GM10248 (cell line): ENCODE measurements around the gene NAALAD2.
A peak's percentile ranks its signal among the peaks of the same experiment; 100 is the strongest.

ENCODE experiments used
- CTCF ChIA-PET: fragments of 300-600 bp; sonication (Branson Sonifier 250); formaldehyde crosslinking; extraction: SDS; loops from one replicate; lab custom pipeline; 2021; ENCODE audit warnings: antibody characterized with exemption; lab: Yijun Ruan, JAX
- POLR2A ChIA-PET: fragments of 350-650 bp; sonication (Branson Sonifier 250); formaldehyde crosslinking; extraction: SDS; loops from one replicate; lab custom pipeline; 2020; ENCODE audit warnings: antibody characterized with exemption; lab: Yijun Ruan, JAX
- DNase-seq: peaks from one replicate; pipeline ENCODE4 v3.0.0; 2012; ENCODE audit errors: extremely low spot score
- TF ChIP-seq, protein P1 (sequence below): IDR thresholded peaks from 2 replicates; pipeline ENCODE4 v1.5.1; 2012; ENCODE audit warnings: mild to moderate bottlenecking, low read depth; ENCODE audit errors: extremely low read depth, missing control alignments, control extremely low read depth

NAALAD2 gene

GRCh38 chr11:90208857-90209256 lies 74.4 kb downstream of the NAALAD2 start:
- TF ChIP-seq, protein P1, sequence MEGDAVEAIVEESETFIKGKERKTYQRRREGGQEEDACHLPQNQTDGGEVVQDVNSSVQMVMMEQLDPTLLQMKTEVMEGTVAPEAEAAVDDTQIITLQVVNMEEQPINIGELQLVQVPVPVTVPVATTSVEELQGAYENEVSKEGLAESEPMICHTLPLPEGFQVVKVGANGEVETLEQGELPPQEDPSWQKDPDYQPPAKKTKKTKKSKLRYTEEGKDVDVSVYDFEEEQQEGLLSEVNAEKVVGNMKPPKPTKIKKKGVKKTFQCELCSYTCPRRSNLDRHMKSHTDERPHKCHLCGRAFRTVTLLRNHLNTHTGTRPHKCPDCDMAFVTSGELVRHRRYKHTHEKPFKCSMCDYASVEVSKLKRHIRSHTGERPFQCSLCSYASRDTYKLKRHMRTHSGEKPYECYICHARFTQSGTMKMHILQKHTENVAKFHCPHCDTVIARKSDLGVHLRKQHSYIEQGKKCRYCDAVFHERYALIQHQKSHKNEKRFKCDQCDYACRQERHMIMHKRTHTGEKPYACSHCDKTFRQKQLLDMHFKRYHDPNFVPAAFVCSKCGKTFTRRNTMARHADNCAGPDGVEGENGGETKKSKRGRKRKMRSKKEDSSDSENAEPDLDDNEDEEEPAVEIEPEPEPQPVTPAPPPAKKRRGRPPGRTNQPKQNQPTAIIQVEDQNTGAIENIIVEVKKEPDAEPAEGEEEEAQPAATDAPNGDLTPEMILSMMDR, result no peak
- CTCF ChIA-PET, result interaction anchor here (1.2 kb wide), 1 partner anchor 12 kb away, joined by 4 read pairs; no protein-coding TSS in a partner anchor
- POLR2A ChIA-PET, result no interaction called here
- DNase-seq, result no peak

DNA sequence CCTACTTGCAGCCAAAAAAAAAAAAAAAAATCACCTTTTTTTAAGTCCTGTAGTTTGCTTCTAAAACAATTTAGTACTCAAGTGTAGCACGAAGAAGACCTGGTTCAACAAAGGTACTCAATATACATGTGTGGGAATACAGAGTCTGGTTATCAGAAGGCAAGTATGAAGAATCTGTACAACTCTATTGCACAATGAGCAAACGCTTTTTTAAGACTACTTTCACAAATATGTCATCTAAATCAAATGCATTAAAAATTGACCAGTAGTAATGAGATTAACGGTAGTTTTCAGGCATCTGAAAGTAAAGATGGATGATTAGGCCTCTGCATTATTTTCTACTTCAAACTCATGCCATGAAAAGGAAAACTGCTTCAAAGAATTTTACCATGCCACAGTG lies 78.9 kb downstream of the NAALAD2 start:
- ChIA-PET POLR2A (no interaction called here), CTCF (interaction anchor here (2.2 kb wide), 1 partner anchor 9 kb away, joined by 30 read pairs; no protein-coding TSS in a partner anchor)
- TF ChIP-seq, protein P1, result no peak
- no peak for DNase-seq

- ChIA-PET POLR2A (no interaction called here), CTCF (no interaction called here)
- TF ChIP-seq, protein P1, result no peak
- no peak for DNase-seq
Observed at GRCh38 chr11:90216611-90217010, 82.1 kb downstream of the NAALAD2 start.

DNA sequence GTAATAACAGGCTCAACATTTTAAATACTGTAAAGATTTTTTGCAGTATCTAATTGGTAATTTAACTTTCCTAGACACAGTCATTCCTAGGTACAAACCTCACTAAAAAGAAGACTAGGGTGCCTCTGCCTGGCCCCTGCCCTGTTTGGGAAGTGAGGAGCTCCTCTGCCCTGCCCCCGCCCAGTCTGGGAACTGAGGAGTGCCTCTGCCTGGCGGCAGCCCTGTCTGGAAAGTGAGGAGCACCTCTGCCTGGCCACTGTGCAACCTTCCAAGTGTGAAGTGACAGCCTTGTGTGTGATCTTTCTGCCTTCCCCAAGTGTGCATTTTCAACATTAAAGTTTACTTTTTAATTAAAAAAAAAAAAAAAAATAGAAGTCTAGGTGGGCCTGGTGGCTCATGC lies 84.1 kb downstream of the NAALAD2 start:
- TF ChIP-seq, protein P1, result no peak
- ChIA-PET CTCF (interaction anchor here (4.4 kb wide), 1 partner anchor 14 kb away, joined by 24 read pairs; no protein-coding TSS in a partner anchor), POLR2A (interaction anchor here (0.6 kb wide), 1 partner anchor 1889 kb away, joined by 3 read pairs; no protein-coding TSS in a partner anchor)
- no peak for DNase-seq

DNA sequence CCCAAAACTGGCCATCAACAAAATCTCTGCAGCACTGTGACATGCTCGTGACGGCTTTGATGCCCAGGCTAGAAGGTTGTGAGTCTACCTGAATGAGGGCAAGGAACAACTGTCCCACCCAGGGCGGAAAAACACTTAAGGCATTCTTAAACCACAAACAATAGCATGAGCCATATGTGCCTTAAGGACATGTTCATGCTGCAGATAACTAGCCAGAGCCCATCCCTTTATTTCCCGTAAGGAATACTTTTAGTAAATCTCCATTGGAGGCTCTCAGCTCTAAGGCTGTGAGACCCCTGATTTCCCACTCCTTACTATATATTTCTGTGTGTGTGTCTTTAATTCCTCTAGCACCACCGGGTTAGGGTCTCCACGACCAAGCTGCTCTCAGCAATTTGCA lies 85.0 kb downstream of the NAALAD2 start:
- ChIA-PET CTCF (interaction anchor here (1.3 to 4.4 kb wide), 2 partner anchors 9 to 15 kb away, joined by 4 to 24 read pairs; no protein-coding TSS in a partner anchor), POLR2A (interaction anchor here (0.7 kb wide), 1 partner anchor 8 kb away, joined by 3 read pairs; no protein-coding TSS in a partner anchor)
- TF ChIP-seq, protein P1, result no peak
- no peak for DNase-seq

DNA sequence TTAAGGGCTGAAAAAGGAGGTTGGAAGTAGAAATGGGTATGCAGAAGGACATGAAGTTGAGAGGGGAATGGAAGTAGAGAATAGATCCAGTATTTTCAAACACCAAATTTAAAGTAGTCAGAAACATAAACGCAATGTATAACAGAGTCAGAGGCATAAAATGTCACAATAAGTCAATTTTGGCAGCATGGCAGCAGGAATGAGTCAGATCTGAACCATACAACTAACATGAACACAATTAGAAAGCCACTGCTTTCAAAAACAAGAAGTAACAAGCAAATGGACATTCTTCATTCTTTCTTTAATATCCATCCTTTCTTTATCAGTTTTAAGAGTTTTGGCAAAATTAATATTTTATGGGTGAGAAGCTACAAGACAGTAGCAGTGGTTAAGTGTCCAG lies 85.9 kb downstream of the NAALAD2 start:
- TF ChIP-seq, protein P1, result no peak
- peak; percentile 32 for DNase-seq
- ChIA-PET POLR2A (no interaction called here), CTCF (interaction anchor here (1.1 to 4.4 kb wide), 3 partner anchors 10 to 16 kb away, joined by 4 to 24 read pairs (median 4); no protein-coding TSS in a partner anchor)
